Glutamatergic neuron (in vitro differentiated cells): Measurements from ENCODE around the gene DTNBP1. TPM values are rescaled to one million over a fixed set of nuclear protein-coding genes. Genes with fewer than 3 reads are reported as not detected.

Experiments
- DNase-seq: peaks from one replicate; pipeline ENCODE4 v3.0.0; 2022
- H3K27ac Mint-ChIP-seq: one replicate; pipeline ENCODE4 v1.8.0; 2020; ENCODE audit warnings: mild to moderate bottlenecking, mixed read lengths, inconsistent platforms; ENCODE audit not compliant: unreplicated experiment
- H3K27me3 Mint-ChIP-seq: one replicate; pipeline ENCODE4 v1.8.0; 2020; ENCODE audit warnings: mild to moderate bottlenecking, moderate library complexity, mixed read lengths, inconsistent platforms; ENCODE audit not compliant: unreplicated experiment
- H3K36me3 Mint-ChIP-seq: one replicate; pipeline ENCODE4 v1.8.0; 2020; ENCODE audit warnings: mild to moderate bottlenecking, mixed read lengths, inconsistent platforms; ENCODE audit not compliant: unreplicated experiment
- H3K4me1 Mint-ChIP-seq: one replicate; pipeline ENCODE4 v1.8.0; 2020; ENCODE audit warnings: mild to moderate bottlenecking, low read depth, mixed read lengths, inconsistent platforms; ENCODE audit not compliant: unreplicated experiment
- H3K4me3 Mint-ChIP-seq: one replicate; pipeline ENCODE4 v1.8.0; 2020; ENCODE audit warnings: mild to moderate bottlenecking, mixed read lengths, inconsistent platforms; ENCODE audit not compliant: unreplicated experiment
- H3K9me3 Mint-ChIP-seq: one replicate; pipeline ENCODE4 v1.8.0; 2020; ENCODE audit warnings: mild to moderate bottlenecking, moderate library complexity, mixed read lengths, inconsistent platforms; ENCODE audit not compliant: unreplicated experiment
- total RNA-seq: library from RNA; stranded (reverse); fragmentation: NEBNext Ultra II Directional; extraction: Animal tissue kit (Norgen Biotek cat#: 25700); gene quantifications from one replicate; pipeline ENCODE4 v1.2.1, GENCODE V29; 2021; ENCODE audit not compliant: unreplicated experiment
- TF ChIP-seq, protein P1 (sequence below): fragments of 200-600 bp; sonication (generic); IDR thresholded peaks from one replicate; pipeline ENCODE4 v1.5.0; 2021; ENCODE audit not compliant: partially characterized antibody, unreplicated experiment

DTNBP1 gene
- total RNA-seq, 1 donor from 2014 or later: 13.2 TPM

DNA sequence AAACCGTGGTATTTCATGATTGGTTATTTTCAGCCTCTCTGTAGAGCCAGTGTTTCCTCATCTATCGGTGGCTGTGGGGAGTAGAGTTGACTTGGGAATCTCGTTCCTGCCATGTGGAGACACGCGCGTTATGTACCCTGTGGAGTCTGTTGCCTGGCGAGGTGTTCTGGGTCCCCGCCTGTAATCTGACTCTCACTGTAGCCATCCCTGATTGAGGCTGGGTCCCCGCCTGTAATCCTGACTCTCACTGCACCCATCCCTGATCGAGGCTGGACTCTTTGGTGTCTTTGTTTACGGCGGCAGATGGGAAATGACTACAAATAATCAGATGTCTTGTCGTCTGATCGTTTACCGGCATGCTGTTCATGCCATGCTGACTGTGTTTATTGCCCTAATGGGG, 153.9 kb downstream of the DTNBP1 start:
- H3K4me1 Mint-ChIP-seq: peaks cover 19% of the 10 kb centered on the region
- no peak for DNase-seq
- TF ChIP-seq, protein P1, sequence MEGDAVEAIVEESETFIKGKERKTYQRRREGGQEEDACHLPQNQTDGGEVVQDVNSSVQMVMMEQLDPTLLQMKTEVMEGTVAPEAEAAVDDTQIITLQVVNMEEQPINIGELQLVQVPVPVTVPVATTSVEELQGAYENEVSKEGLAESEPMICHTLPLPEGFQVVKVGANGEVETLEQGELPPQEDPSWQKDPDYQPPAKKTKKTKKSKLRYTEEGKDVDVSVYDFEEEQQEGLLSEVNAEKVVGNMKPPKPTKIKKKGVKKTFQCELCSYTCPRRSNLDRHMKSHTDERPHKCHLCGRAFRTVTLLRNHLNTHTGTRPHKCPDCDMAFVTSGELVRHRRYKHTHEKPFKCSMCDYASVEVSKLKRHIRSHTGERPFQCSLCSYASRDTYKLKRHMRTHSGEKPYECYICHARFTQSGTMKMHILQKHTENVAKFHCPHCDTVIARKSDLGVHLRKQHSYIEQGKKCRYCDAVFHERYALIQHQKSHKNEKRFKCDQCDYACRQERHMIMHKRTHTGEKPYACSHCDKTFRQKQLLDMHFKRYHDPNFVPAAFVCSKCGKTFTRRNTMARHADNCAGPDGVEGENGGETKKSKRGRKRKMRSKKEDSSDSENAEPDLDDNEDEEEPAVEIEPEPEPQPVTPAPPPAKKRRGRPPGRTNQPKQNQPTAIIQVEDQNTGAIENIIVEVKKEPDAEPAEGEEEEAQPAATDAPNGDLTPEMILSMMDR: no peak
- no peak overlapping the region for H3K27ac Mint-ChIP-seq
- H3K9me3 Mint-ChIP-seq: peaks cover 11% of the 10 kb centered on the region
- no peak overlapping the region for H3K4me3 Mint-ChIP-seq
- H3K36me3 Mint-ChIP-seq: peaks cover 6% of the 10 kb centered on the region
- peaks cover 24% of the 10 kb centered on the region for H3K27me3 Mint-ChIP-seq

DNA sequence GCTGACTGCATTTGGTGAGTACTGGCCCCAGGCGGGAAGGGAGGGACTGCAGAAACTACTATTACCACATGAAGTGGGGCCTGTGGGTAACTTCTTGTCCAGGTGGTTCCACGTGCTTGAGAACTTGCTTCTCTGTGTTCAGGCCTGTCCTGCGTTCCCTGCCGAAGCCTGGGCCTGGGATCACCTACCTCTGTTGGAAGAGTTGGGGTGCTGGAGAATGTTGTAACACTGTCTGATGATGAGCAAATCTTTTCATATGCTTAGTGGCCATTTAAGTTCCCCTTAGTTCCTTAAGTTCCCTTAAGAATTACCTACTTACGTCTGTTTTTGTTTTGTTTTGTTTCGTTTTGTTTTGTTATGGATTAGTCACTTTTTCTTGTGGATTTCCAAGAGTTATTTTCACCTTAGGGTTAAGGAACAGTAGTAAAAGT, 154.4 kb downstream of the DTNBP1 start:
- peaks cover 20% of the 10 kb centered on the region for H3K4me1 Mint-ChIP-seq
- no peak overlapping the region for H3K27ac Mint-ChIP-seq
- H3K9me3 Mint-ChIP-seq: peaks cover 11% of the 10 kb centered on the region
- peaks cover 21% of the 10 kb centered on the region for H3K27me3 Mint-ChIP-seq
- H3K36me3 Mint-ChIP-seq: peaks cover 6% of the 10 kb centered on the region
- DNase-seq: no peak
- TF ChIP-seq, protein P1: no peak
- H3K4me3 Mint-ChIP-seq: no peak overlapping the region

- Mint-ChIP-seq H3K36me3 (peaks cover 6% of the 10 kb centered on the region), H3K4me1 (peaks cover 21% of the 10 kb centered on the region), H3K9me3 (peaks cover 11% of the 10 kb centered on the region), H3K27ac (no peak overlapping the region), H3K4me3 (no peak overlapping the region), H3K27me3 (peaks cover 19% of the 10 kb centered on the region)
- TF ChIP-seq, protein P1: no peak
- DNase-seq: no peak
Measured at GRCh38 chr6:15507746-15508145, 155.1 kb downstream of the DTNBP1 start.

DNA sequence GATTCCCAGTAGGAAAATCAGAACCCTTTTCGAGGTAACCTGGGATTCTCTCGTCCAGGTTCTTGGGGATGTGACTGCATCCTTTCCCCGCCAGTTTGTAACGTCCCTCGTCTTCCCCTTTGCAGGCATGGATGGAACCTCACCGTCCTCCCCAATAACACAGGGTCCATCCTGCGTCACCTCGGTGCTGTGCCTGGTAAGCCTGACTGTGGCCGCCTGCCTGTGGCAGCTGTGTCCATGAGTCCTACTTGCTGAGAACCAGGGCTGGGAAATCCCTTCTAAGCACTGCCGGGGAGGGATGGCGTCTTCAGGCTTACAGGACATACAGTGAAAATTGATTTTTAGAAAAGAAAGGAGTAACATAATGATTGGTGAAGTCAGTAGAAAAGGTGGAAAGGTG, 155.6 kb downstream of the DTNBP1 start:
- Mint-ChIP-seq H3K4me1 (peaks cover 21% of the 10 kb centered on the region), H3K36me3 (peaks cover 3% of the 10 kb centered on the region), H3K9me3 (peaks cover 10% of the 10 kb centered on the region), H3K27ac (no peak overlapping the region), H3K27me3 (peaks cover 16% of the 10 kb centered on the region), H3K4me3 (no peak overlapping the region)
- no peak for DNase-seq
- TF ChIP-seq, protein P1: no peak

GRCh38 chr6:15506066-15506465, 156.8 kb downstream of the DTNBP1 start:
- no peak for DNase-seq
- Mint-ChIP-seq H3K27ac (peak overlapping the region; percentile 5), H3K27me3 (peaks cover 13% of the 10 kb centered on the region), H3K36me3 (no peaks in the 10 kb centered on the region), H3K9me3 (peaks cover 10% of the 10 kb centered on the region), H3K4me1 (peaks cover 30% of the 10 kb centered on the region), H3K4me3 (no peak overlapping the region)
- TF ChIP-seq, protein P1: no peak
